Loucy (cell line): ENCODE results near the gene LETM1.

ENCODE experiments used
- CTCF ChIP-seq: fragments of 200-600 bp; sonication (generic); conservative IDR thresholded peaks from 2 replicates; pipeline ENCODE4 v1.5.1; 2014; ENCODE audit warnings: mild to moderate bottlenecking, antibody characterized with exemption, low read length
- EZH2phosphoT487 ChIP-seq: fragments of 200-600 bp; IDR thresholded peaks from 2 replicates; pipeline ENCODE4 v1.6.1; 2018; ENCODE audit warnings: antibody characterized with exemption, mild to moderate bottlenecking, moderate library complexity, borderline replicate concordance

GRCh38 chr4:1839282-1839681 lies 16.7 kb downstream of the LETM1 start:
- TF ChIP-seq CTCF (no peak), EZH2phosphoT487 (no peak)
